NCI-H187 (cell line): ENCODE measurements around the gene HJV.

ENCODE experiments used
- DNase-seq, 2 experiments: peaks; one replicate each; lab custom pipeline; 2025; lab: John Stamatoyannopoulos, UW

HJV gene

GRCh38 chr1:145993618-145994390, 27.7 kb downstream of the HJV start:
- DNase-seq = no peak

- DNase-seq = no peak
Observed at GRCh38 chr1:145992958-145993617, 28.4 kb downstream of the HJV start.

GRCh38 chr1:145992502-145992936, 29.0 kb downstream of the HJV start:
- DNase-seq = no peak

GRCh38 chr1:145991735-145992412, 29.7 kb downstream of the HJV start:
- no peak for DNase-seq

GRCh38 chr1:145990249-145990855, 31.2 kb downstream of the HJV start:
- no peak for DNase-seq

GRCh38 chr1:145988773-145989172, 32.8 kb downstream of the HJV start:
- no peak for DNase-seq

GRCh38 chr1:145987926-145988325, 33.6 kb downstream of the HJV start:
- no peak for DNase-seq

GRCh38 chr1:145986551-145986950, 35.0 kb downstream of the HJV start:
- no peak for DNase-seq

GRCh38 chr1:145985502-145986439, 35.8 kb downstream of the HJV start:
- DNase-seq = peak; percentile 58 to 67

GRCh38 chr1:145985129-145985501, 36.4 kb downstream of the HJV start:
- no peak for DNase-seq

GRCh38 chr1:145983960-145984830, 37.3 kb downstream of the HJV start:
- no peak for DNase-seq

GRCh38 chr1:145983206-145983675, 38.3 kb downstream of the HJV start:
- no peak for DNase-seq

- no peak for DNase-seq
Observed at GRCh38 chr1:145982010-145982723, 39.4 kb downstream of the HJV start.

- no peak for DNase-seq
Observed at GRCh38 chr1:145980457-145980994, 41.0 kb downstream of the HJV start.

GRCh38 chr1:145979746-145980456, 41.6 kb downstream of the HJV start:
- no peak for DNase-seq

GRCh38 chr1:145978854-145979745, 42.4 kb downstream of the HJV start:
- peak; percentile 99 for DNase-seq

GRCh38 chr1:145978471-145978853, 43.1 kb downstream of the HJV start:
- no peak for DNase-seq
